Left ventricle myocardium inferior (tissue), 1 donor: Measurements from ENCODE around the gene ADCYAP1R1. TPM values are rescaled to one million over a fixed set of nuclear protein-coding genes. Genes with fewer than 3 reads are reported as not detected.

Source experiments
- DNase-seq: peaks from one replicate; pipeline ENCODE4 v3.0.0-alpha.2; 2020
- H3K27ac ChIP-seq: fragments of 200-600 bp; replicated peaks from 2 replicates; pipeline ENCODE4 v1.8.0; 2021
- H3K27me3 ChIP-seq: fragments of 200-600 bp; 2 replicates; pipeline ENCODE4 v1.8.0; 2021; ENCODE audit warnings: low read depth
- H3K36me3 ChIP-seq: fragments of 200-600 bp; 2 replicates; pipeline ENCODE4 v1.8.0; 2021
- H3K4me1 ChIP-seq: fragments of 200-600 bp; 2 replicates; pipeline ENCODE4 v1.8.0; 2021
- H3K4me3 ChIP-seq: fragments of 200-600 bp; 2 replicates; pipeline ENCODE4 v1.8.0; 2021; ENCODE audit warnings: mild to moderate bottlenecking, moderate library complexity
- H3K9me3 ChIP-seq: fragments of 200-600 bp; replicated peaks from 2 replicates; pipeline ENCODE4 v1.8.0; 2021
- intact Hi-C: fragments of 100-400 bp; cut with micrococcal nuclease; formaldehyde crosslinking; loops from one replicate; pipeline ENCODE4 v1.11.0; 2022
- long read RNA-seq: library from polyadenylated mRNA; unstranded; transcript quantifications from one replicate; pipeline ENCODE4 v2.0.0, GENCODE V29; 2021
- total RNA-seq: library from RNA; stranded (reverse); fragmentation: NEBNext Ultra II Directional; extraction: Animal tissue kit (Norgen Biotek cat#: 25700); gene quantifications from one replicate; pipeline ENCODE4 v1.2.1, GENCODE V29; 2021
- TF ChIP-seq, protein P1 (sequence below): fragments of 200-600 bp; IDR thresholded peaks from 2 replicates; pipeline ENCODE4 v1.8.0; 2021; ENCODE audit warnings: antibody characterized with exemption, mild to moderate bottlenecking, borderline replicate concordance
- donor health status: DM: no; HTN: yes; CAD: no; lungs with severe emphysema.

The ADCYAP1R1 gene
- total RNA-seq = 2.5 TPM
- long read RNA-seq, partial matches to known transcripts = 0 of 3 reads
- long read RNA-seq, other reads (novel, unspliced or antisense) = 3 of 3 reads

DNA sequence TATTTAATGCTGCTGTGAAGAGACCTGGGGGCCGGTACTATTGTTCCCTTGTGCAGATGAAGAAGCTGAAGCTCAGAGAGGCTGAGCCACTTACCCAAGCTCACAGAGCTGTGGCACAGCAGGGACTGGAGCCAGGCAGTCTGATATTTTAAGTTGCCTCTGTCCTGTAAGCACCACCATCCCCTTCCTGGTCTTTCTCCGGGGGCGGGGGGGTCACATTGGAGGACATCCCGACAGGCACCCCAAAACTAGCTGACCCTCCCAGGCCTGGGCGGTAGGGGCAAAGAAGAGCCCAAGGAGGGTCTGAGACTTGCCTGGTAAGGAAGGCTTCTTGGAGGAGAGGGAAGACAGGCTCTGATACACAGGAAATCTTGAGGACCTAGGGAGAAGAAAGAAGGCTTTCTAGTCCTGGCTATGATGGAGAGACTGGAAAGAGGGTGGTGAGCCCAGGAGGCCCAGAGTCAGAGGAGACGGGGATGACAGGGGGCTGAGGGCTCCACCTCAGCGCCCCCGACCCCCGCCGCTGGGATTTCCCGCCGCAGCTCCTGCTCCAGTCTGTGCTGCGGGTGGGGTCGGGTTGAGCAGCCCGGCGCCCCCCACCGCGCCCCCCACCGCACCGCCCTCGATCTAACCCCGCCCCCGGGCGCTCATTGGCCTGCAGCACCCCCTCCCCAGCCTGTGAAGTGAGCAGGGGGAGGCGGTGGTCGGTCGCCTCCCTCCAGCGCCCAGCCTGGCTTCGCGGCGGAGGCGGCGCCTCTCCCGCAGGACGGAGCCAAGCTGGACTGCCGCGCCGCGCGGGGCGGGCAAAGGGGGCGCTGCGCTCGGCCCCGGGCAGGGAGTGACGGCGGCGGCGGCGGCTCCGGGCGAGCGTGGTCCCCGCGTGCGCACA lies at the start of gene ADCYAP1R1:
Gene ADCYAP1R1 (plus strand): TSS at position 711 of the 889 bp plus-strand sequence. CDS start 10,957 bp downstream, outside the sequence.
- Histone ChIP-seq H3K27ac (peak within 1 kb of the TSS; percentile 69), H3K36me3 (no peaks in the 10 kb centered on the region), H3K4me3 (peak within 1 kb of the TSS; percentile 72), H3K27me3 (peaks cover 60% of the 10 kb centered on the region), H3K9me3 (no peaks in the 10 kb centered on the region), H3K4me1 (peaks cover 36% of the 10 kb centered on the region)
- TF ChIP-seq, protein P1, sequence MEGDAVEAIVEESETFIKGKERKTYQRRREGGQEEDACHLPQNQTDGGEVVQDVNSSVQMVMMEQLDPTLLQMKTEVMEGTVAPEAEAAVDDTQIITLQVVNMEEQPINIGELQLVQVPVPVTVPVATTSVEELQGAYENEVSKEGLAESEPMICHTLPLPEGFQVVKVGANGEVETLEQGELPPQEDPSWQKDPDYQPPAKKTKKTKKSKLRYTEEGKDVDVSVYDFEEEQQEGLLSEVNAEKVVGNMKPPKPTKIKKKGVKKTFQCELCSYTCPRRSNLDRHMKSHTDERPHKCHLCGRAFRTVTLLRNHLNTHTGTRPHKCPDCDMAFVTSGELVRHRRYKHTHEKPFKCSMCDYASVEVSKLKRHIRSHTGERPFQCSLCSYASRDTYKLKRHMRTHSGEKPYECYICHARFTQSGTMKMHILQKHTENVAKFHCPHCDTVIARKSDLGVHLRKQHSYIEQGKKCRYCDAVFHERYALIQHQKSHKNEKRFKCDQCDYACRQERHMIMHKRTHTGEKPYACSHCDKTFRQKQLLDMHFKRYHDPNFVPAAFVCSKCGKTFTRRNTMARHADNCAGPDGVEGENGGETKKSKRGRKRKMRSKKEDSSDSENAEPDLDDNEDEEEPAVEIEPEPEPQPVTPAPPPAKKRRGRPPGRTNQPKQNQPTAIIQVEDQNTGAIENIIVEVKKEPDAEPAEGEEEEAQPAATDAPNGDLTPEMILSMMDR = peak; percentile 40
- DNase-seq = peak; percentile 61
- intact Hi-C loops = no loop called here

DNA sequence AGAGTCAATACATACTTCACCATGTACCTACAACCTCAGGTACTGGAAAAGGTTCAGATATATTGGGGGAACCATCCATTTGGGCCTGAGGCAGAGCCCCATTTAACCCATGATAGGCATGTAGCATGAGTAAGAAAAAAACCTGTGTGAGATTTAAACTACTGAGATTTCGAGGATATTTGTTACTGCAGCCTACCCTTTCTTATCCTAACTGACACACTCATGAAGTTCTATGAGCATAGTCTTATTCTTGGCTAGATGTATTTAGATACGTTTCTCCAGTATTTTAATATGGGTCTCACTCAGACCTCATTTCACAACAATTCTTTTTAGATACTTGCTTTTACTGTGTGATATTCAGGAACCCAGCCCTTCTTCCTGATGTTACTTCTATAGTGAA lies 49.0 kb upstream of the ADCYAP1R1 start:
- H3K36me3 ChIP-seq = no peaks in the 10 kb centered on the region
- H3K27me3 ChIP-seq = peaks cover 42% of the 10 kb centered on the region
- peaks cover 17% of the 10 kb centered on the region for H3K9me3 ChIP-seq
- no peaks in the 10 kb centered on the region for H3K4me1 ChIP-seq
- no peak overlapping the region for H3K27ac ChIP-seq
- intact Hi-C loops = no loop called here
- no peak overlapping the region for H3K4me3 ChIP-seq
- DNase-seq = no peak
- TF ChIP-seq, protein P1 = no peak

DNA sequence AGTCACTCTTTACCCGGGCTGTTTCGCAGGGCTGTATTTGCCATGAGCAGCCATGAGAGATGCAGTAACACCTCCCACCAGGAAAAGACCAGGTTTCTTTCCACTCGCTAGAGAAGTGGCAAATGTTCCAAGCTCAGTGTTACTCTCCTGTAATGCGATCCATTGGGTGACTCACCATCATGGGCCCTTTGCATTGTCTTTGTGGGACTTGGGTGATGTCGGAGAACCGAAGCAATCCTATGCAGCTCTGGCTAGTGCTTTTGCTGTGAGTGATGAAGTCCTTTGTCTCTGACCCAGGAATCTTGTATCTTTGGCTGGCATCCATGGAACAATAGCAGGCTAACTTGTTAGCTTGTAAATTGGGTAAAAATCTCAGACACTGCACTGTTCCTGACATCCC lies 48.4 kb upstream of the ADCYAP1R1 start:
- Histone ChIP-seq H3K4me3 (no peak overlapping the region), H3K27me3 (peaks cover 49% of the 10 kb centered on the region), H3K4me1 (no peaks in the 10 kb centered on the region), H3K36me3 (no peaks in the 10 kb centered on the region), H3K27ac (no peak overlapping the region), H3K9me3 (peaks cover 17% of the 10 kb centered on the region)
- TF ChIP-seq, protein P1 = no peak
- intact Hi-C loops = no loop called here
- no peak for DNase-seq

DNA sequence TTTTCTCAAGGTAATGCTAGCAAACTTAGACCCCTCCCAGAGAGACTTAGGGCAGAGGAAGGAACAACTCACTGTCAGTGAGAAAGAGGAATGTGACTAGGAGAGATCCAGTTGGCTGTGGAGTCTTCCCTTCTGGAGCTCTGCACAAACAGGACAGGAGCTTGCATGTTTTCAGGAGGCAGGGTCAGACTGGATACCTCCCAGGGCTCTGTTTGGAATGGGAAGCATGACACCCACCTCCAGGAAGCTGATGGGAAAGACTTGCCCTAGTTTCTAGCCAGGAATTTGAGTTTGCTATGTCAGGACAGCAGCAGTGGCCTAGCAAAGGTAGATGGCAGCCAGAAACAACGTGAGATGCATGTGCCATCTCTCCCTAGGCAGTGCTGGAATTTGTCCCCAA lies 47.7 kb upstream of the ADCYAP1R1 start:
- Histone ChIP-seq H3K4me3 (no peak overlapping the region), H3K27me3 (peaks cover 54% of the 10 kb centered on the region), H3K9me3 (peaks cover 17% of the 10 kb centered on the region), H3K27ac (no peak overlapping the region), H3K4me1 (no peaks in the 10 kb centered on the region), H3K36me3 (no peaks in the 10 kb centered on the region)
- TF ChIP-seq, protein P1 = no peak
- intact Hi-C loops = no loop called here
- DNase-seq = no peak

DNA sequence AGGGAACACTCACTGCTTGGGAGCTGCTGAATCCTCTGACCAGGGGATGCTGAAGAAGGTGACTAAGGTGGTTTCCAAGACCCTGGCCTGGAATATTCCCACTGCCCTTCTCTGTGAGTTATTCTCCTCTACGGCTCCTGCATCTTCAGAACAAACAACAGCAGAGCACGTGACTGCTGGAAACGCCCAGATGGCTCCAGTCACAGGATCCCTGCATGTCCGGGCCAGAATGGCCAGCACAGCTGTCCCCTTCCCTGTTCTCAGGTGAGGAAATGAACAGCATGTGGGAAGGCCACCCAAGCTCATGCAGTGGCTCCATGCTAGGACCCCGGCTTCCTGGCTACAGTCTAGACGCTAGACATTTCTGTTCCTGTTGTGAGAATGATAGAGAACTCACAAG lies 45.3 kb upstream of the ADCYAP1R1 start:
- Histone ChIP-seq H3K27me3 (peaks cover 52% of the 10 kb centered on the region), H3K27ac (peak overlapping the region; percentile 51), H3K4me3 (peak overlapping the region; percentile 25), H3K9me3 (peaks cover 24% of the 10 kb centered on the region), H3K4me1 (no peaks in the 10 kb centered on the region), H3K36me3 (no peaks in the 10 kb centered on the region)
- DNase-seq = no peak
- intact Hi-C loops = no loop called here
- TF ChIP-seq, protein P1 = no peak
